ENCODE data around the gene COL17A1. TPM values are rescaled to one million over a fixed set of nuclear protein-coding genes. Genes with fewer than 3 reads are reported as not detected.

COL17A1 gene
- polyA plus RNA-seq, 4 donors = 4.9 to 78.1 (median 35.5) TPM

- Histone ChIP-seq H3K9me3 (ENCODE audit: control insufficient read depth in 2 of 2, insufficient read depth in 1 of 2, low read depth in 1 of 2, low read length in 1 of 2) (no peaks in the 10 kb centered on the region), H3K4me3 (ENCODE audit: low read depth in 1 of 3, low read length in 3 of 3) (no peak overlapping the region), H3K27me3 (ENCODE audit: control insufficient read depth in 3 of 3, insufficient read depth in 3 of 3, low read length in 3 of 3) (no peaks in the 10 kb centered on the region), H3K36me3 (ENCODE audit: control insufficient read depth in 3 of 3, insufficient read depth in 2 of 3, low read depth in 1 of 3, low read length in 3 of 3) (peaks cover 0 to 3% (median 0%) of the 10 kb centered on the region in 3 donors), H3K27ac (ENCODE audit: low read depth in 1 of 3, low read length in 2 of 3) (no peak overlapping the region), H3K4me1 (ENCODE audit: control insufficient read depth in 3 of 3, insufficient read depth in 2 of 3, low read depth in 1 of 3, low read length in 2 of 3) (peaks cover 0 to 9% (median 5%) of the 10 kb centered on the region in 3 donors)
- FAIRE-seq (no peak), DNase-seq (peak in 1 of 2 donors; percentile 10)
- 93 to 95% (median 93%) methylated on average over 4 of the region's 4 CpGs for WGBS, 3 donors
These were observed 103.0 kb downstream of the COL17A1 start for GRCh38 chr10:103982639-103983038.

Other genes starting within 250 kb of the COL17A1 start
- 10 to 100 TPM in 1 of 4 donors, 1 to 10 TPM in 3; 2.2 to 28.3 (median 8.7) TPM for gene SH3PXD2A, start 230.3 kb downstream of the COL17A1 start, polyA plus RNA-seq
- gene STN1, start 167.7 kb downstream of the COL17A1 start, polyA plus RNA-seq = 10 to 100 TPM; 11.2 to 18.1 (median 14.9) TPM
- gene SLK, start 118.7 kb downstream of the COL17A1 start, polyA plus RNA-seq = 10 to 100 TPM; 11.2 to 33.0 (median 14.3) TPM
- gene SFR1, start 36.3 kb upstream of the COL17A1 start, polyA plus RNA-seq = 10 to 100 TPM in 1 of 4 donors, 1 to 10 TPM in 3; 3.1 to 10.6 (median 7.4) TPM
- 1 to 10 TPM in 1 of 4 donors, under 1 TPM in 1, not detected in 2; 0.21 to 7.2 TPM for gene CFAP43, start 146.5 kb upstream of the COL17A1 start, polyA plus RNA-seq
- gene GSTO1, start 169.0 kb upstream of the COL17A1 start, polyA plus RNA-seq = 100 to 1,000 TPM; 173 to 422 (median 223) TPM
- gene GSTO2, start 183.3 kb upstream of the COL17A1 start, polyA plus RNA-seq = 10 to 100 TPM in 3 of 4 donors, 1 to 10 TPM in 1; 9.2 to 45.4 (median 17.0) TPM